Right lobe of liver (tissue), 4 donors: ENCODE results near the gene TMEM256.

Experiments used
- CTCF ChIP-seq, 4 donors: fragments of 200-600 bp in 3 of 4; fragments of 450-650 bp in 1 of 4; IDR thresholded peaks; one replicate each; pipeline versions ENCODE4 v1.5.1 to v1.8.0; 2016 to 2022; ENCODE audit warnings: antibody characterized with exemption in 4 of 4, mild to moderate bottlenecking in 2 of 4
- POLR2A ChIP-seq: fragments of 450-650 bp; IDR thresholded peaks from one replicate; pipeline ENCODE4 v1.6.1; 2017; ENCODE audit warnings: antibody characterized with exemption, mild to moderate bottlenecking
- donor health status: DM: no; HTN: no; CAD: no.
- donor health status: DM: no; HTN: no; CAD: no.
- donor health status: DM: no; HTN: yes; CAD: no.

GRCh38 chr17:7383742-7384488 is 20.0 kb downstream of the TMEM256 start:
- TF ChIP-seq CTCF (IDR thresholded peaks at IDR 0.05) (no peak), POLR2A (no peak)
